GM19193 (cell line): ENCODE results near the gene GDPD4.

Source experiments
- POLR2A ChIP-seq: IDR thresholded peaks from 4 replicates; pipeline ENCODE4 v1.6.1; 2011; ENCODE audit not compliant: insufficient read depth, insufficient read length; ENCODE audit errors: extremely low read depth

Gene GDPD4, protein sequence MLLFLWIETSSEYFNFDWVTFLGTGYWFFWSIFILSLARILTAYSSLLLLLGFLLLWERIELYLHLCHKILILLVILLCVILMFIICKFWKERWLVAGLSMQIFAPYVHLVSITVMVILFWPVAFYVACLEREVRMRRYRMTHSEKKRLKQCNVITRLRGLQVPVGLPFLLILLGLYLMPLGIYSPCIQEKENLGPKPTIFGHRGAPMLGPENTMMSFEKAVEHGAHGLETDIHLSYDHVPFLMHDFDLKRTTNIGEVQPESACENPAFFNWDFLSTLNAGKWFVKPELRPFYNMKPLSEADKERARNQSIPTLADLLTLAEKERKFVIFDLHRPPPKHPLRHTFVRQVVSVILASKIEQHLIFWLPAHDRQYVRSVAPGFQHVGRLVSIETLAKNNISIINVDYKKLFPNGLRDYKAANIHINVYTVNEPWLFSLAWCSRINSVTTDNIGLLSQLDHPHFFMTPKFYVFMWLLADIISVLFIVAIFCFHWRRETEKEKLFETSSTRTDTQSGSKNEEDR

GRCh38 chr11:77301510-77301909, at the start of gene GDPD4:
Gene GDPD4, minus strand, starts transcription at chr11:77301686. Its CDS starts 16,549 bp downstream, at chr11:77285137.
- TF ChIP-seq POLR2A = no peak

DNA sequence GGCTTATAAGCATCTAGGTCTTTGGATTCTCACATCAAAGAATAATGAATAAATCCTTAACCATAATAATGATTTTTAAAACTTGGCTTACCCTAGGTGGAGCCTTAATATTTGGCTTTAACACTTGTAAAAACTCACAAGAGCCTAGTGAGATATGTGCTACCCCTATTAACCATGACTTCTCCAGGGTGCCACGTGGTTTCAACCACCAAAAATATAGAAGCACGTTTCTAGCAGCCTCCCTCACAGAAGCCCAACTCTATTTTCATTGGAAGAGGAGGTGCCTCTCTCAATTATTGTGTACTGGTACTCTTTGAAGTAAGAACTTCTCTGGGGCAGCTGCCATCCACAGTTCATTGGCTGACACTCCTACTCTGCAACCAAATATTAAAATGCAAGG, 46.5 kb upstream of the GDPD4 start:
- TF ChIP-seq POLR2A = no peak

- TF ChIP-seq POLR2A = no peak
Measured at GRCh38 chr11:77346906-77347603, 45.6 kb upstream of the GDPD4 start.

GRCh38 chr11:77345621-77346020, 44.1 kb upstream of the GDPD4 start:
- TF ChIP-seq POLR2A = no peak

GRCh38 chr11:77340501-77340900, 39.0 kb upstream of the GDPD4 start:
- no peak for TF ChIP-seq POLR2A

- no peak for TF ChIP-seq POLR2A
Measured at GRCh38 chr11:77332259-77332658, 30.8 kb upstream of the GDPD4 start.

GRCh38 chr11:77325159-77325558, 23.7 kb upstream of the GDPD4 start:
- TF ChIP-seq POLR2A = no peak

DNA sequence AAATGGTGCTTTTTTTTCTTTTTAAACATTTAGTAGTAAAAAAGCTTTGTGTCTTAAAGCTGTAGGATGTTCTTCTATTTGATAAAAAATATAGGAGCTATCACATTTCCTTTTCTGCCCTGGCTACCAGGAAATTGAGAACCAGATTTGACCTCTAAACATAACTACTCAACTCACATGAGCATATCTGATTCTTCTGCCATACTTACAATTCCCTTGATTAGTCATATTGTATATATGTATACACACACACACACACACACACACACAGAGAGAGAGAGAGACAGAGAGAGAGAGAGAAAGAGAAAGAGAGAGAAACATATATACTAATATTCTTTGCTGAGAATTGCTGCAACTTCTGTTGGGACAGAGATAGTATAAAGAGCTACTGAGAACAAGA, 23.0 kb upstream of the GDPD4 start:
- TF ChIP-seq POLR2A = no peak

DNA sequence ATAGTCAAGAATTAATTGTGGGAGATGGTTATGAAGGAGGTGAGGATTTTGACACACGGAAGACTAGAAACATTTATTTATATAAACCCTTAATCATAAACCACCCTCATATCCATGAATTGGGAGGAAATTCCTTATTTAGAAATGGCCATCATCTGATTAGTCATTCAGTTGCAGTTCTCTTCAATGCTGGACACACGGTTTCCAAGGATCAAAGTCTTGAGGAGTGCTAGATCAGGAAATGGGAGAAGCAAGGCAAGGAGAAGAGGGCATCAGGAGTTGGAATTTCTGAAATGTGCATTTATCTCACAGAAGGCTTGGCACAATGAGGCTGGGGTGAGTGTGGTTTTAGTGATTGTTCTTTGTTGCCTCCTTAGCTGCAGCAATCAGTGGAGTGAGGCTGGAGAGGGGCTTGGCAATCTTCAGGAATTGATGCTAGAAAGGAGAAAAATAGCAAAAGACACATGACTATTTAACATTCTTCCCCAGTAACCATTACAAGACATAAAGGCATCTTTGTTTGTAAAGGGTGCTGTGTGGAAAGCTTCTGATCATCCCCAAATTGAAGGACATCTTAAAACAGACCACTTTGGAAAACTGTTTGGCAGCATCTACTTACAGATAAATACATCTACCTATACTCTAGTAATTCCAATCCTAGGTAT, 21.6 kb upstream of the GDPD4 start:
- TF ChIP-seq POLR2A = no peak

DNA sequence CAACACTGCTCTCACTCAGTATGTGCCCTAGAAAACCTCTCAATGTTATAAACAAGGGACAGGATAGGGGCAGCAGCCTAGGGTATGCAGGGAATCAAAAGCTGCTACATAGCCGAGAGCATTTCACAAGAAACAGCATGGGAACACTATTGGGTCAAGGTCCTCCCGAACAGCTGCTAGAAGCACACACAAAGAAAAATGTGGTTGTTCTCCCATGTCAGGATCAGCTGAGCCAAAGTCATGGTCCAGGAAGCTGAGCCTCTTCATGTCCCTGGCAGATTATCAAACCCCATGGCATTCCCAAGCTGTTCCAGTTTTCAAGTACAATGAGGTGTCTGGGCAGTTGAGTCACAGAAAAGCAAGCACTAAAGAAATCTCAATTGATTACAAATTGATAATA, 21.0 kb upstream of the GDPD4 start:
- no peak for TF ChIP-seq POLR2A

DNA sequence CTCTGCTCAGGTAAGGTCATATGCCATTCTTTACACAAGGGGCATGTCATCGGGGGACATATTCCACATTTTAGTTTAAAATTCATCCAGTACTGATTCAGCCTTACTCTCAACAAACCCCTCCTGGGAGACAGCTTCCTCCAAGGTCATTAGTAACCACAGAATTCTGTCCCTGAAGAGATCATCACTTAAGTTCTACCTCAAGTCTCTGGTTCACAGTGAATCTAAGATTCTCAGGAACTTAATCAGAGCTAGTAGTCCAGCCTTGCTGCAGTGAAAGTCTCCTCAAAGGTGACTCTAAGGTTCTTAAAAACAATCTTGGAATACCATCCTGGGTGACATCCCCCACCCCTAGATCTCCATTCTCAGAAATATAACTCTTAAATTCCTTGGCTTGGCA, 18.9 kb upstream of the GDPD4 start:
- no peak for TF ChIP-seq POLR2A

- TF ChIP-seq POLR2A = no peak
Measured at GRCh38 chr11:77318600-77318999, 17.1 kb upstream of the GDPD4 start.

DNA sequence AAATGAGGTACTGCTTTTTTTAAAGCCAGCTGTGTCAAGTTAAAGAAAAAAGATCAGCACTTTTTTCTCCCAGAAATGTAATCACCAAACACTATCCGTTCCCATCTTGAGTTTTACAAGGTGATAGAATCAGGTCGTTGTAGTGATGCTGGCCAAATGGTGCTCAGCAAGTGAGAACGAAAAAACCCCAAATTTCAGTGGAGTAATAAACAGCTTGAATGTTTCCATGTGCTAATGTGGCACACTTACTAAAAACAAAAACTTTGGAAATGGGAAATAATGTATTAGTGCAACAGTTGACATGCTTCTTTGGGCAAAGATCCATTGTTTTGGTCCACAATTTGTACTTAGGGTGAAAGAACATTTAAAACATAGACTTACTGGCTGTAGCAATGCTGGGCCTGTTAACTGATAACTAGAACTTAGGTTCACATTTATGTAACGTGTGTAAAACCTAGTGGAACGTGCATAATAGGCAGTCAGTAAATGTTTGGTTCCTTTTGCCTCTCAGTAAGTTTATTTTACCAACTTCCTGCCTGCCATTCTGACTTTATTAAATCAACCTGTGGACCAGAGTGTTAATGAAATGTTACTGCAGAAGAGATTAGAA, 15.4 kb upstream of the GDPD4 start:
- TF ChIP-seq POLR2A = no peak

- no peak for TF ChIP-seq POLR2A
Measured at GRCh38 chr11:77312107-77312506, 10.6 kb upstream of the GDPD4 start.

GRCh38 chr11:77311701-77312100, 10.2 kb upstream of the GDPD4 start:
- no peak for TF ChIP-seq POLR2A
